Mesothelial cell of epicardium (in vitro differentiated cells): ENCODE data around the gene RPS25. TPM values are rescaled to one million over a fixed set of nuclear protein-coding genes. Genes with fewer than 3 reads are reported as not detected.
A peak's percentile ranks its signal among the peaks of the same experiment; 100 is the strongest.

Experiments
- DNase-seq, 2 experiments: peaks; one replicate each; pipeline ENCODE4 v3.0.0; 2021; ENCODE audit warnings: low spot score in 2 of 2; ENCODE audit not compliant: unreplicated experiment in 2 of 2
- H3K27ac Mint-ChIP-seq: 2 replicates; pipeline ENCODE4 v1.8.0; 2021; ENCODE audit warnings: mixed read lengths
- H3K27me3 Mint-ChIP-seq: 2 replicates; pipeline ENCODE4 v1.8.0; 2021; ENCODE audit warnings: low read depth, mixed read lengths
- H3K36me3 Mint-ChIP-seq: 2 replicates; pipeline ENCODE4 v1.8.0; 2021; ENCODE audit warnings: mixed read lengths
- H3K4me1 Mint-ChIP-seq: 2 replicates; pipeline ENCODE4 v1.8.0; 2021; ENCODE audit warnings: mixed read lengths
- H3K4me3 Mint-ChIP-seq: 2 replicates; pipeline ENCODE4 v1.8.0; 2021; ENCODE audit warnings: mild to moderate bottlenecking, moderate library complexity, mixed read lengths
- H3K9me3 Mint-ChIP-seq: 2 replicates; pipeline ENCODE4 v1.8.0; 2021; ENCODE audit warnings: mixed read lengths
- CTCF ChIP-seq: fragments of 200-600 bp; sonication (generic); IDR thresholded peaks from one replicate; pipeline ENCODE4 v1.5.0; 2021; ENCODE audit warnings: antibody characterized with exemption; ENCODE audit not compliant: unreplicated experiment
- total RNA-seq: library from RNA; stranded (reverse); gene quantifications from 3 replicates; pipeline ENCODE4 v1.2.1, GENCODE V29; 2021

Gene RPS25
- total RNA-seq, 1 donor from 2014 or later, result 1,201 TPM

- Mint-ChIP-seq H3K9me3 (no peaks in the 10 kb centered on the region), H3K4me1 (peaks cover 15% of the 10 kb centered on the region), H3K4me3 (no peak overlapping the region), H3K36me3 (peaks cover 15% of the 10 kb centered on the region), H3K27ac (no peak overlapping the region), H3K27me3 (no peaks in the 10 kb centered on the region)
- TF ChIP-seq CTCF, result no peak
- DNase-seq, result no peak
These were observed 10.4 kb upstream of the RPS25 start for GRCh38 chr11:119028346-119029068.

GRCh38 chr11:119027561-119028345 lies 9.6 kb upstream of the RPS25 start:
- no peaks in the 10 kb centered on the region for H3K9me3 Mint-ChIP-seq

GRCh38 chr11:119026970-119027369 lies 8.8 kb upstream of the RPS25 start:
- H3K27ac Mint-ChIP-seq, result no peak overlapping the region
- H3K4me3 Mint-ChIP-seq, result no peak overlapping the region
- TF ChIP-seq CTCF, result no peak
- peaks cover 17% of the 10 kb centered on the region for H3K36me3 Mint-ChIP-seq
- H3K4me1 Mint-ChIP-seq, result peaks cover 19% of the 10 kb centered on the region
- H3K9me3 Mint-ChIP-seq, result no peaks in the 10 kb centered on the region
- no peak for DNase-seq
- H3K27me3 Mint-ChIP-seq, result no peaks in the 10 kb centered on the region

More at GRCh38 chr11:119027561-119028345, 9.6 kb upstream of the RPS25 start:
- Mint-ChIP-seq H3K36me3 (peaks cover 17% of the 10 kb centered on the region), H3K27ac (no peak overlapping the region), H3K4me1 (peaks cover 19% of the 10 kb centered on the region), H3K27me3 (no peaks in the 10 kb centered on the region), H3K4me3 (no peak overlapping the region)
- no peak for DNase-seq
- no peak for TF ChIP-seq CTCF

GRCh38 chr11:119025978-119026766 lies 8.0 kb upstream of the RPS25 start:
- no peaks in the 10 kb centered on the region for H3K9me3 Mint-ChIP-seq
- no peak for TF ChIP-seq CTCF
- peaks cover 19% of the 10 kb centered on the region for H3K4me1 Mint-ChIP-seq
- no peak for DNase-seq
- H3K27me3 Mint-ChIP-seq, result no peaks in the 10 kb centered on the region
- H3K27ac Mint-ChIP-seq, result no peak overlapping the region
- no peak overlapping the region for H3K4me3 Mint-ChIP-seq
- H3K36me3 Mint-ChIP-seq, result peaks cover 17% of the 10 kb centered on the region

- DNase-seq, result no peak
- Mint-ChIP-seq H3K9me3 (no peaks in the 10 kb centered on the region), H3K36me3 (peaks cover 17% of the 10 kb centered on the region), H3K27me3 (no peaks in the 10 kb centered on the region), H3K4me3 (no peak overlapping the region), H3K4me1 (peaks cover 19% of the 10 kb centered on the region), H3K27ac (peak overlapping the region; percentile 40)
- no peak for TF ChIP-seq CTCF
These were observed 7.4 kb upstream of the RPS25 start for GRCh38 chr11:119025541-119025940.
